Stimulated activated CD4-positive, alpha-beta T cell treated with anti-CD3 and anti-CD28 coated beads, Interleukin-2, amount 100 ng/mL, for 48 hours (primary cell): Measurements from ENCODE around the gene C4BPA.

Experiments used
- DNase-seq, 2 donors: peaks; one replicate each; pipeline ENCODE4 v3.0.0-alpha.2; 2020

The C4BPA gene

GRCh38 chr1:207103892-207104373 lies at the start of gene C4BPA:
TSS of gene C4BPA (plus strand) at chr1:207104233. CDS start at chr1:207113026, 8,793 bp downstream.
- DNase-seq: no peak

GRCh38 chr1:207054491-207054890 lies 49.5 kb upstream of the C4BPA start:
- DNase-seq: no peak

GRCh38 chr1:207055386-207056001 lies 48.5 kb upstream of the C4BPA start:
- DNase-seq: no peak

- no peak for DNase-seq
Measured at GRCh38 chr1:207056673-207057072, 47.4 kb upstream of the C4BPA start.

- DNase-seq: no peak
Measured at GRCh38 chr1:207058252-207058651, 45.8 kb upstream of the C4BPA start.

- no peak for DNase-seq
Measured at GRCh38 chr1:207058878-207059867, 44.9 kb upstream of the C4BPA start.

- DNase-seq: no peak
Measured at GRCh38 chr1:207059881-207060280, 44.2 kb upstream of the C4BPA start.

- no peak for DNase-seq
Measured at GRCh38 chr1:207060596-207060995, 43.4 kb upstream of the C4BPA start.

- DNase-seq: no peak
Measured at GRCh38 chr1:207062058-207062457, 42.0 kb upstream of the C4BPA start.

- no peak for DNase-seq
Measured at GRCh38 chr1:207063014-207063413, 41.0 kb upstream of the C4BPA start.

GRCh38 chr1:207064561-207064960 lies 39.5 kb upstream of the C4BPA start:
- DNase-seq: no peak

GRCh38 chr1:207067185-207067584 lies 36.8 kb upstream of the C4BPA start:
- no peak for DNase-seq

- DNase-seq: no peak
Measured at GRCh38 chr1:207067665-207068064, 36.4 kb upstream of the C4BPA start.

- DNase-seq: no peak
Measured at GRCh38 chr1:207069061-207069460, 35.0 kb upstream of the C4BPA start.

GRCh38 chr1:207069858-207070506 lies 34.1 kb upstream of the C4BPA start:
- no peak for DNase-seq

- no peak for DNase-seq
Measured at GRCh38 chr1:207070811-207071210, 33.2 kb upstream of the C4BPA start.

- DNase-seq: no peak
Measured at GRCh38 chr1:207071426-207071825, 32.6 kb upstream of the C4BPA start.

- no peak for DNase-seq
Measured at GRCh38 chr1:207072233-207072632, 31.8 kb upstream of the C4BPA start.

GRCh38 chr1:207073906-207074820 lies 29.9 kb upstream of the C4BPA start:
- DNase-seq: no peak

- no peak for DNase-seq
Measured at GRCh38 chr1:207076181-207076955, 27.7 kb upstream of the C4BPA start.

- DNase-seq: no peak
Measured at GRCh38 chr1:207077012-207077411, 27.0 kb upstream of the C4BPA start.
